ENCODE data around the gene PIP5KL1.

The PIP5KL1 gene

GRCh38 chr9:127971357-127972235 lies 41.0 kb upstream of the PIP5KL1 start:
- Mint-ChIP-seq H3K9me3 (no peaks in the 10 kb centered on the region), H3K4me1 (peaks cover 100% of the 10 kb centered on the region), H3K27ac (peak overlapping the region; percentile 97 to 98), H3K4me3 (peak overlapping the region; percentile 85 to 92), H3K27me3 (no peaks in the 10 kb centered on the region)
- ATAC-seq (peak; percentile 42), DNase-seq (peak; percentile 52 to 77)

- Mint-ChIP-seq H3K4me1 (peaks cover 100% of the 10 kb centered on the region), H3K27me3 (no peaks in the 10 kb centered on the region), H3K27ac (peak overlapping the region; percentile 97 to 98), H3K4me3 (peak overlapping the region; percentile 85 to 92), H3K9me3 (no peaks in the 10 kb centered on the region)
- ATAC-seq: peak; percentile 86
- DNase-seq: peak; percentile 85 to 91
Observed at GRCh38 chr9:127970401-127971313, 40.1 kb upstream of the PIP5KL1 start.

DNA sequence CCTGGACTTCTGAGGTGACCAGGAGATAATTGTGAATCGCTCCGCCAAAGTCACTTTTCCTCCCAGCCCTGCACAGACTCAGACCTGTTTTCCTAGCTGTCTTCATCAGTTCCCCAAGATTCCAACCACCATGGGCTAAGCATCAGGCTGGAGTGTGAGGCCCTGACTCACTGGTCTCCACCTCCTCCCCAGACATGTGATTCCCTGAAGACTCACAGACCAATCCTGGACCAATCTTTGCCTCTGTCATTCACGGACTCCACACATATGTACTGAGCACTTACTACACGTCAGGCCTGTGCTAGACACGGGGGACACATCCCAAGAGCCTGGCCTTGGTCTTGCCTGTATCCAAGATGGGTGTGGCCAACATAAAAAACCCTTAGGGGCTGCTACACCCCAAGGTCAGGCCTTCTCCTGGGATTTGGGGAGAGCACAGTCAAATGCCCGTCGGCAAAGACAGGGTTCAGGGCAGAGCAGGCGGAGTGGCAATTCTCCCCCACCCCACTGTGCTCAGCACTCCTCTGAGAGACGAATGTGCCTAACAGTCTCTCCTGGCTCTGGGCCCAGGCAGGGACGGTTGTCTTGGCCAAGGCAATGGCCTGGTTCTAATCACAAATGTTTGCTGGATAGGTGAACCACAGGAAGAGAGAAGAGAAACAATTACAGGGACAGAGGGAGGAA lies 38.3 kb upstream of the PIP5KL1 start:
- Mint-ChIP-seq H3K4me3 (peak overlapping the region; percentile 85 to 92), H3K27me3 (no peaks in the 10 kb centered on the region), H3K9me3 (no peaks in the 10 kb centered on the region), H3K27ac (peak overlapping the region; percentile 97 to 98), H3K4me1 (peaks cover 100% of the 10 kb centered on the region)
- ATAC-seq: no peak
- DNase-seq: peak in 1 of 2 donors; percentile 34

DNA sequence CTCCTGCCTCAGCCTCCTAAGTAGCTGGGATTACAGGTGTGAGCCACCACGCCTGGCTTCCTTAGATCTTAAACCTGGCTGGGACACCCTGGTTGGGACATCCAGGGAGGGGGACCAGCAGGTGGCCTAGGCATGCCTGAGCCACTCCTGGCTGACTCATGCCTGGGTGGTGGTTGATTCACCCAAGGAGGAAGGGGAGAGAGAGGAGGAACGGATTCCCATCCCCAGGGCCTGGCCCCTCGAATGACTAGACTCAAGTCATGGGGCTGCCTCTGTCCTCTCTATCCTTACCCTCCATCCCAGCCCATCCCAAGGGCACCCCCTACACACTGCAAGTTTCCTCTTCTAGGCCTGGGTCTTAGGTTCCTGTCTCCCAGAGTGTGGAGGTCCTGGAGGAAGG lies 37.5 kb upstream of the PIP5KL1 start:
- Mint-ChIP-seq H3K4me3 (peak overlapping the region; percentile 85 to 92), H3K27ac (peak overlapping the region; percentile 97 to 98), H3K27me3 (no peaks in the 10 kb centered on the region), H3K9me3 (no peaks in the 10 kb centered on the region), H3K4me1 (peaks cover 100% of the 10 kb centered on the region)
- no peak for ATAC-seq
- DNase-seq: no peak

- H3K4me3 Mint-ChIP-seq: peak overlapping the region; percentile 85 to 92
- ATAC-seq: no peak
- no peaks in the 10 kb centered on the region for H3K27me3 Mint-ChIP-seq
- H3K4me1 Mint-ChIP-seq: peaks cover 100% of the 10 kb centered on the region
- DNase-seq: no peak
- H3K27ac Mint-ChIP-seq: peak overlapping the region; percentile 93 to 97
- H3K9me3 Mint-ChIP-seq: no peaks in the 10 kb centered on the region
Observed at GRCh38 chr9:127967151-127967809, 36.7 kb upstream of the PIP5KL1 start.

DNA sequence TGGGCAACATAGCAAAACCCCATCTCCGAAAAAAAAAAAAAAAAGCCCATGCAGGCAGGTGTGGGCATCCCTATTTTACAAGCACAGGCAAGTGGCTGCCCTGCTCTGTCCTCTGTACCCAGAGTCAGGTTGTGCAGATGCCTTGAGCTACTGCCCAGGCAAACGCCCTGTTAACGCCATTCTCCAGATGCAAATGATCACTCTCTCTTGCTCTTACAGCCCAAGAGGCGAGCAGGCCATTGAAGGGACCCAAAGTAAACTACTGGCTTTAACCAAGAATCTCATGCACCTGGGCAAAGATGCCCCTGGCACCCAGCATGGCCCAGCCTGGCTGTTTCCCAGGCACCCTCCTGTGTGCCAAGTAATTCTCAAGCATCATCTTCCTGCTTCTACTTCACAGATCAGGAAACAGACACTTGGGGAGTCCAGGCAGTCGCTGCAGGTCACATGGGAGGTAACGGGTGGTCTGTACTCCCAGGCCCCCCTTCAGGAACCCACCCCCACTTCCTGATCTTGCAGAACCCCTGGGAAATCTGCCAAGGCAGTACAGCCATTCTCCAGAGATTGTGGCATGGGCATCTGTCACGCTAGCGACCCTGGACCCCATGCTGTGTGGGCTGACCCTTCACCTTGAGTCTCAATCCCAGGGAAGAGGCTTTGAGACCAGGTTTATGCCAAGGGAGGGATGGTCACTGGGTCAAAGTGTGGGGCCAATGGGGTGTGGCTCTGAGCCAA lies 36.0 kb upstream of the PIP5KL1 start:
- Mint-ChIP-seq H3K9me3 (no peaks in the 10 kb centered on the region), H3K4me3 (peak overlapping the region; percentile 85 to 92), H3K4me1 (peaks cover 100% of the 10 kb centered on the region), H3K27ac (peak overlapping the region; percentile 88 to 97), H3K27me3 (no peaks in the 10 kb centered on the region)
- no peak for DNase-seq
- ATAC-seq: no peak

DNA sequence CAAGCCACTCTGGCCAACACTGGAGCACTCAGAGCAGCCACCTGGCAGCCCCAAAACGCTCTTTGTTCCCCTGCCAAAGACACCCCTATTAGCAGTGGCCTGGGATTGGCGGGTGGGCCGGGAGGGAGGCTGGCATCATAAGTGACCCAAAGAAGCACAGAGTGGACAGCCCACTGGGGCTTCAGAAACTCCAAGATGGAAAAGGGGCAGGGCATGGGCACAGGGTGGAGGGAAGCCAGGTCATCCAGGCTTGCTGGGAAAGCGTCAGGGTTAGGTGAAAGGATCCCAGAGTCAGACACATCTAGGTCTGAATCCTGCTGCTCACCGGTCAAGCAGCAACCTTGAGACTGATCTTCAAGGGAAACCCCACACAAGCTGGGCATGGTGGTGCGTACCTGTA lies 35.4 kb upstream of the PIP5KL1 start:
- H3K27ac Mint-ChIP-seq: peak overlapping the region; percentile 99
- no peaks in the 10 kb centered on the region for H3K27me3 Mint-ChIP-seq
- peak overlapping the region; percentile 85 to 91 for H3K4me3 Mint-ChIP-seq
- H3K4me1 Mint-ChIP-seq: peaks cover 100% of the 10 kb centered on the region
- ATAC-seq (no peak), DNase-seq (no peak)
- H3K9me3 Mint-ChIP-seq: no peaks in the 10 kb centered on the region

DNA sequence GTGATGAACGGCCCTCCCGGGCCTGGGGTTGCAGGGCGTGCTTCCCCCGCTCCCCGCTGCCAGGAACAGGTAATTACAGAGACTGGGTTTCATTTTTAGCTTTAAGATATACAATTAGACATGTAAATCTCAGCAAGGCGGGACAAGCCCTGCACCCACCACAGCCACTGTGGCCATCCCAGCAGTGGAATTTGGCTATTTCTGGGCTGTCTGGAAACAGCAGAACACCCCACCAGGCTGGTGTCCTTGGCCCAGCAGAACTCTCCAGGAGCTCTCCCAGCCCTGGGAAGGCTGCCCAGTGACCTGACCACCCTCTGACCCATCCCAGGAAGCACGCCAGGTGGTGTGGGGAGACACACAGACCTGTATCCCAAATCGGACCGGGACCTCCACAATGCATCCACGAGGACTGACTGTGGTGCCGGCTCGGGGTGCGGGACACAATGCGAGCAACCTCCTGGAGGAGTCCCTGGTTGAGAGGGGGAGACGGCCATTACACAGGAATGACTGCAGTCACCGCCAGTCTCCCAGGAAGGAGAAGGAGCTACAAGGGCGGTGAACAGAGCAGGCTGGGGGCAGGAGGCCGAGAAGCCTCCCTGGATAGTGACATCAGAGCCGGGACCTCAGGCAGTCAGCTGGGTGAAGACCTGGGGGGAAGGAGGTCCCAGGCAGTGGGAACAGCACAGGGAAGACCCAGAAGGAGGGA lies 32.9 kb upstream of the PIP5KL1 start:
- H3K4me1 Mint-ChIP-seq: peaks cover 100% of the 10 kb centered on the region
- peaks cover 0 to 9% of the 10 kb centered on the region in 2 donors for H3K9me3 Mint-ChIP-seq
- peak; percentile 37 for ATAC-seq
- peak in 1 of 2 donors; percentile 23 for DNase-seq
- no peaks in the 10 kb centered on the region for H3K27me3 Mint-ChIP-seq
- H3K4me3 Mint-ChIP-seq: peak overlapping the region; percentile 77 to 85
- peak overlapping the region; percentile 85 to 95 for H3K27ac Mint-ChIP-seq

DNA sequence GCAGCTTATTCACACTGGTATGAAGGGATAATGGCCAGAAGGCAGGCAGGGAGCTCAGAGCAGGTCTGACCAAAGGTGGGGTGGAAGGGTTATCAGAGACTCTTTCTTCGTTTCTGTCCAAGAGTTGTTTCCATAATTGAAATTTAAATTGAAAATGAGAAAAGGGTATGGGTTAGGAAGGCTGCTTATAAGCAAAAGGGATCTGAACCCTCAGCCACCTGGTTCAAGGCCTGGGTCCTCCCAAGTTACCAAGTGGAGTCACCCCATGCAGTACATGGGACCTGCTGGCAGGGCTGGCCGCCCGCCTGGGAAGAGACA lies 32.4 kb upstream of the PIP5KL1 start:
- DNase-seq: no peak
- H3K9me3 Mint-ChIP-seq: peaks cover 0 to 9% of the 10 kb centered on the region in 2 donors
- no peaks in the 10 kb centered on the region for H3K27me3 Mint-ChIP-seq
- H3K4me3 Mint-ChIP-seq: peak overlapping the region; percentile 77 to 85
- peaks cover 100% of the 10 kb centered on the region for H3K4me1 Mint-ChIP-seq
- peak overlapping the region; percentile 61 to 95 for H3K27ac Mint-ChIP-seq
- ATAC-seq: no peak

DNA sequence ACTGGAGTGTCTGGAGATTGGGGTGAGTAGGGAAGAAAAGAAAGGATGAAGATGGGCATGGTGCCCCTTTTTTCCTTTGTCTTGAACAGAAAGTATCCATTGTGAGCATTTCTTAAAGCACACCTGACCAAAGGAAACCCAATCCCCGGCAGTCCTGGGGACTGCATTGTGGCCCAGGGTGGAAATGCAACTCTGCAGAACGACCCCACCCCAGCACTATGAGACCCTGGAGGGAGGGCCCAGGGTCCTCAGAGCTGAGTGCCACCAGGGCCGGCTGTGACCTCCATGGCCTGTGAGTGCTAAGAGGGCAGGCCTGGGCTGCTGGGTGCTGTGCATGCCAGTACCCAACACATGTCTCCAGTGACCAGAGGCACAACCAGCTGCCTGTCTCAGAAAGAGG lies 31.7 kb upstream of the PIP5KL1 start:
- H3K9me3 Mint-ChIP-seq: peaks cover 0 to 9% of the 10 kb centered on the region in 2 donors
- H3K4me3 Mint-ChIP-seq: peak overlapping the region; percentile 11 to 77

GRCh38 chr9:127961613-127962155 lies 31.1 kb upstream of the PIP5KL1 start:
- H3K4me1 Mint-ChIP-seq: peaks cover 100% of the 10 kb centered on the region
- no peaks in the 10 kb centered on the region for H3K27me3 Mint-ChIP-seq
- H3K27ac Mint-ChIP-seq: peak overlapping the region in 1 of 2 donors; percentile 87
- no peak for DNase-seq
- peak overlapping the region; percentile 14 to 47 for H3K4me3 Mint-ChIP-seq
- H3K9me3 Mint-ChIP-seq: peaks cover 0 to 9% of the 10 kb centered on the region in 2 donors
- no peak for ATAC-seq

More for the DNA sequence above, 31.7 kb upstream of the PIP5KL1 start:
- Mint-ChIP-seq H3K27ac (peak overlapping the region in 1 of 2 donors; percentile 89), H3K4me1 (peaks cover 100% of the 10 kb centered on the region), H3K27me3 (no peaks in the 10 kb centered on the region)
- no peak for ATAC-seq
- DNase-seq: no peak

- Mint-ChIP-seq H3K27ac (peak overlapping the region; percentile 72 to 87), H3K27me3 (no peaks in the 10 kb centered on the region), H3K9me3 (peaks cover 0 to 9% of the 10 kb centered on the region in 2 donors), H3K4me1 (peaks cover 99% of the 10 kb centered on the region), H3K4me3 (peak overlapping the region; percentile 14 to 47)
- DNase-seq: no peak
- ATAC-seq: no peak
Observed at GRCh38 chr9:127961155-127961490, 30.5 kb upstream of the PIP5KL1 start.

GRCh38 chr9:127960410-127961154 lies 30.0 kb upstream of the PIP5KL1 start:
- DNase-seq (no peak), ATAC-seq (no peak)
- Mint-ChIP-seq H3K9me3 (peaks cover 0 to 9% of the 10 kb centered on the region in 2 donors), H3K4me3 (peak overlapping the region; percentile 48 to 58), H3K4me1 (peaks cover 99% of the 10 kb centered on the region), H3K27me3 (no peaks in the 10 kb centered on the region), H3K27ac (peak overlapping the region; percentile 72 to 79)

Data from stimulated activated naive CD8-positive, alpha-beta T cell treated with anti-CD3 and anti-CD28 coated beads, Interleukin-15, amount 100 ng/mL, for 72 hours (primary cell).